MM.1S (cell line): Measurements from ENCODE around the gene TMEM174.

Experiments
- CTCF ChIP-seq: fragments of 300-600 bp; sonication (generic); IDR thresholded peaks from 2 replicates; pipeline ENCODE4 v1.5.1; 2016; ENCODE audit warnings: antibody characterized with exemption, low read length, mixed read lengths
- EZH2 ChIP-seq: fragments of 300-600 bp; sonication (generic); optimal IDR thresholded peaks from 2 replicates; pipeline ENCODE3; 2017; ENCODE audit warnings: low read depth, mild to moderate bottlenecking, antibody characterized with exemption, low read length, mixed read lengths

- no peak for TF ChIP-seq CTCF
- no peak for TF ChIP-seq EZH2
These were observed 26.7 kb downstream of the TMEM174 start for GRCh38 chr5:73199671-73200070.
